ENCODE measurements around the gene TRIM52.
"Not testable (repeated sequence)": the region's sequence is repeated elsewhere in the genome, so short reads cannot be mapped to it uniquely, and the experiment has no call there.

TRIM52 gene

GRCh38 chr5:181212080-181212479 lies 48.9 kb downstream of the TRIM52 start:
- DNase-seq: no peak

- DNase-seq: no peak
These were observed 49.7 kb downstream of the TRIM52 start for GRCh38 chr5:181211208-181211607.

- not testable (repeated sequence) for DNase-seq
These were observed 50.2 kb downstream of the TRIM52 start for GRCh38 chr5:181210698-181211097.

GRCh38 chr5:181210148-181210547 lies 50.8 kb downstream of the TRIM52 start:
- not testable (repeated sequence) for DNase-seq

- not testable (repeated sequence) for DNase-seq
These were observed 51.9 kb downstream of the TRIM52 start for GRCh38 chr5:181209006-181209405.

- DNase-seq: no peak
These were observed 53.0 kb downstream of the TRIM52 start for GRCh38 chr5:181207960-181208253.

- DNase-seq: no peak
These were observed 53.6 kb downstream of the TRIM52 start for GRCh38 chr5:181207214-181207959.

- DNase-seq: no peak
These were observed 54.9 kb downstream of the TRIM52 start for GRCh38 chr5:181205761-181206649.
